ENCODE data around the gene OR10H4.

- TF ChIP-seq POLR2A (IDR thresholded peaks at IDR 0.05) (no peak), CTCF (IDR thresholded peaks at IDR 0.05) (no peak)
Observed at GRCh38 chr19:15934332-15935078, 14.3 kb upstream of the OR10H4 start, which contains the start of gene CYP4F11.
